Left ventricle myocardium inferior (tissue), 1 donor: ENCODE data around the gene MICAL3. TPM values are rescaled to one million over a fixed set of nuclear protein-coding genes. Genes with fewer than 3 reads are reported as not detected.

Experiments
- DNase-seq: peaks from one replicate; pipeline ENCODE4 v3.0.0-alpha.2; 2020
- H3K27ac ChIP-seq: fragments of 200-600 bp; replicated peaks from 2 replicates; pipeline ENCODE4 v1.8.0; 2021
- H3K27me3 ChIP-seq: fragments of 200-600 bp; 2 replicates; pipeline ENCODE4 v1.8.0; 2021; ENCODE audit warnings: low read depth
- H3K36me3 ChIP-seq: fragments of 200-600 bp; 2 replicates; pipeline ENCODE4 v1.8.0; 2021
- H3K4me1 ChIP-seq: fragments of 200-600 bp; 2 replicates; pipeline ENCODE4 v1.8.0; 2021
- H3K4me3 ChIP-seq: fragments of 200-600 bp; 2 replicates; pipeline ENCODE4 v1.8.0; 2021; ENCODE audit warnings: mild to moderate bottlenecking, moderate library complexity
- H3K9me3 ChIP-seq: fragments of 200-600 bp; replicated peaks from 2 replicates; pipeline ENCODE4 v1.8.0; 2021
- intact Hi-C: fragments of 100-400 bp; cut with micrococcal nuclease; formaldehyde crosslinking; loops from one replicate; pipeline ENCODE4 v1.11.0; 2022
- total RNA-seq: library from RNA; stranded (reverse); fragmentation: NEBNext Ultra II Directional; extraction: Animal tissue kit (Norgen Biotek cat#: 25700); gene quantifications from one replicate; pipeline ENCODE4 v1.2.1, GENCODE V29; 2021
- TF ChIP-seq, protein P1 (sequence below): fragments of 200-600 bp; IDR thresholded peaks from 2 replicates; pipeline ENCODE4 v1.8.0; 2021; ENCODE audit warnings: antibody characterized with exemption, mild to moderate bottlenecking, borderline replicate concordance
- donor health status: DM: no; HTN: yes; CAD: no; lungs with severe emphysema.

MICAL3 gene
- total RNA-seq, 1 donor from 2014 or later, result 92.5 TPM

DNA sequence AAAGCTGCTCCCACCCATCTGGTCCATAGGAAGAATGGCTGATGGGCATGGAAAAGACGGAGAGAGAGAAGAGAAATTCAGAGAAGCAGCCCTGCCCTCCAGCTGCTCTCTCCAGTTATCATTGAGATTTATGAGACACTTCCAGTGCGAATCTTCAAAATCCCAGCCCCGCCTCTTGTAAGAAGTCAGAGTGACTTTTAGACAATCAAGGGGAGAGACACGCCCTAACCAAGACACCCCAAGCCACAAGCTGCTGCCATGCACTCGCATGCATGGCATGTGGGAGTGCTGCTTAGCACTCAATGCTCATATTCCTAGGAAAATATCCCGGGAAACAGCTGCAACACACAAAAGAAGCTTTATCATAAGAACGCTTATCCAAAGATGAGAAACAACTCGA lies 139.5 kb downstream of the MICAL3 start:
- intact Hi-C loops, result no loop called here
- Histone ChIP-seq H3K27me3 (no peaks in the 10 kb centered on the region), H3K36me3 (peaks cover 79% of the 10 kb centered on the region), H3K4me1 (peaks cover 68% of the 10 kb centered on the region), H3K9me3 (no peaks in the 10 kb centered on the region), H3K4me3 (no peak overlapping the region), H3K27ac (peak overlapping the region; percentile 49)
- no peak for DNase-seq
- TF ChIP-seq, protein P1, sequence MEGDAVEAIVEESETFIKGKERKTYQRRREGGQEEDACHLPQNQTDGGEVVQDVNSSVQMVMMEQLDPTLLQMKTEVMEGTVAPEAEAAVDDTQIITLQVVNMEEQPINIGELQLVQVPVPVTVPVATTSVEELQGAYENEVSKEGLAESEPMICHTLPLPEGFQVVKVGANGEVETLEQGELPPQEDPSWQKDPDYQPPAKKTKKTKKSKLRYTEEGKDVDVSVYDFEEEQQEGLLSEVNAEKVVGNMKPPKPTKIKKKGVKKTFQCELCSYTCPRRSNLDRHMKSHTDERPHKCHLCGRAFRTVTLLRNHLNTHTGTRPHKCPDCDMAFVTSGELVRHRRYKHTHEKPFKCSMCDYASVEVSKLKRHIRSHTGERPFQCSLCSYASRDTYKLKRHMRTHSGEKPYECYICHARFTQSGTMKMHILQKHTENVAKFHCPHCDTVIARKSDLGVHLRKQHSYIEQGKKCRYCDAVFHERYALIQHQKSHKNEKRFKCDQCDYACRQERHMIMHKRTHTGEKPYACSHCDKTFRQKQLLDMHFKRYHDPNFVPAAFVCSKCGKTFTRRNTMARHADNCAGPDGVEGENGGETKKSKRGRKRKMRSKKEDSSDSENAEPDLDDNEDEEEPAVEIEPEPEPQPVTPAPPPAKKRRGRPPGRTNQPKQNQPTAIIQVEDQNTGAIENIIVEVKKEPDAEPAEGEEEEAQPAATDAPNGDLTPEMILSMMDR, result no peak

DNA sequence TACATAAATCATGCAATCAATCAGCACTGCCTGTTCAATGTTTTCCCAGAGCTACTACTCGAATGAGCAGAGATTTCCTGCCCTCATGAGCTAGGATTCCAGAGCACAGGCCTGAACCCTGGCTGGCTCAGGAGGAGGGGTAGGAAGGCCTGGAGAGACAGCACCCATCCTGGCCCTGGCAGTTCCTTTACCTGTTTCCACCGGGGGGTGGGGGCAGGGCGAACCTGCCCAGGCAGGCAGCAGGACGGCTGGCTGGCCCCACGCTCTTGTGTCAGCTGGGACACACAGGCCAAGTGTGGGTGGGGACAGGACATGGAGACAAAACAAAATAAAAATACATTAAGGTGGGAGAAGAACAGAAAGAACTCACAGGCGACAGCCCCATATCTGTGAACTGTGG lies 140.3 kb downstream of the MICAL3 start:
- peaks cover 87% of the 10 kb centered on the region for H3K36me3 ChIP-seq
- TF ChIP-seq, protein P1, result no peak
- H3K9me3 ChIP-seq, result no peaks in the 10 kb centered on the region
- H3K4me1 ChIP-seq, result peaks cover 62% of the 10 kb centered on the region
- no peak overlapping the region for H3K4me3 ChIP-seq
- peak overlapping the region; percentile 49 for H3K27ac ChIP-seq
- DNase-seq, result peak; percentile 28
- H3K27me3 ChIP-seq, result no peaks in the 10 kb centered on the region
- intact Hi-C loops, result no loop called here

DNA sequence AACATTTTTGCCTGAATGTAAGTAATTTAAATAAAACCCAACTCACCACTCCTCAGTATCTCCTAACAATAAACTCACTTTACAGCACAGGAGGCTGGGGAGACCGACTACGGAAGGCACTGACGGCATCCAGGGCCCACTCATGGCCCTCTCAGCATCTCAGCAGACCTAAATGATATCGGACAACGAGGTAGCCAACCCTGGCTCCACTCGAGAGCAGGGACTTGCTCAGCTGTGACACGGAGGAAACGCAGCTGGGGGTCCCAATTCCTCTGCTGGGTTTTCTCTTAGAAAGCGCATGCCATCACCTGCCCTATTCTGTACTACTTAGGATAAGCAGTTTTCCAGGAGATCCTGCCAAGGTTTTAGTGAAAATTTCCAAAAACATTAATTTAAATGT lies 141.0 kb downstream of the MICAL3 start:
- Histone ChIP-seq H3K9me3 (no peaks in the 10 kb centered on the region), H3K27me3 (no peaks in the 10 kb centered on the region), H3K4me3 (no peak overlapping the region), H3K27ac (peak overlapping the region; percentile 49), H3K36me3 (peaks cover 88% of the 10 kb centered on the region), H3K4me1 (peaks cover 55% of the 10 kb centered on the region)
- no peak for DNase-seq
- intact Hi-C loops, result no loop called here
- TF ChIP-seq, protein P1, result no peak

DNA sequence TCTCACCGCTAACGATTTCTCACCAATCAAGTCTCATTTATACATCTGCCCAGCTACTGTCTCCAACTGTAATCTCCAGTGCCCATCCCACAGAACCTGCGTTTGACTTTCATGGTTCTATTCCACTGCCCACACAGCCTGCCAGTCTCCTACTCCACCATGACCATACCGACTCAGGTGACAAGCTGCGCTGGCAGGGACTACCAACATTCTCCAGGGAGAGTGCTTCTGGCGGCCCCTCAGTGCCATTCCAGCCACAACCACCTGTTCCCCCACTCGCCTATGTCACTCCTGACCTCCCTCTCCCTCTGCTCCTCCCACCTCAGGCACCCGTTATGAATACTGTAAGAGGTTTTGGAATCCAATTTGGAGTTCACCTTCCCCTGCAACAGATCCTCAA lies 141.6 kb downstream of the MICAL3 start:
- no peak for DNase-seq
- Histone ChIP-seq H3K9me3 (no peaks in the 10 kb centered on the region), H3K36me3 (peaks cover 84% of the 10 kb centered on the region), H3K4me3 (no peak overlapping the region), H3K27me3 (no peaks in the 10 kb centered on the region), H3K27ac (no peak overlapping the region), H3K4me1 (peaks cover 49% of the 10 kb centered on the region)
- intact Hi-C loops, result no loop called here
- TF ChIP-seq, protein P1, result no peak

DNA sequence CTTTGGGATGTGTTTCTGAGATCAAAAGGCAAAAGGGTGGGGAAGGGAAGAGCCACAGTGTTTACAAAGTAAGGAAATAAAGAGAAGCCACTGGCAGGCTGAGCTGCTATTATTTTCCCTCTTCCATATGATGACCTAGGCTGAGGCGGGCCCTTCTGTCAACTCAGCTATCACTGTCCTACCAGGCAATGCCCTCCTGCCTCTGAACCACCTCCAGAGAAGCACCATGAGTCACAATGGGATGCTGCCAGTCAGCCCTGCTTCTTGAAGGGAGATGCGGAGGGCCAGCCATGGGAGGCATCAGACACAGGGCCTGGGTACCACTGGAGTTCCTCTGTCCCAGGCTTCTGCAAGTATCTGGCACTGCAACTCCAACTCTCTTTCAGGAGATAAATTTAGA lies 142.2 kb downstream of the MICAL3 start:
- no peak overlapping the region for H3K4me3 ChIP-seq
- no peak for DNase-seq
- H3K36me3 ChIP-seq, result peaks cover 78% of the 10 kb centered on the region
- H3K4me1 ChIP-seq, result peaks cover 43% of the 10 kb centered on the region
- TF ChIP-seq, protein P1, result no peak
- intact Hi-C loops, result no loop called here
- no peaks in the 10 kb centered on the region for H3K9me3 ChIP-seq
- H3K27me3 ChIP-seq, result no peaks in the 10 kb centered on the region
- H3K27ac ChIP-seq, result no peak overlapping the region

DNA sequence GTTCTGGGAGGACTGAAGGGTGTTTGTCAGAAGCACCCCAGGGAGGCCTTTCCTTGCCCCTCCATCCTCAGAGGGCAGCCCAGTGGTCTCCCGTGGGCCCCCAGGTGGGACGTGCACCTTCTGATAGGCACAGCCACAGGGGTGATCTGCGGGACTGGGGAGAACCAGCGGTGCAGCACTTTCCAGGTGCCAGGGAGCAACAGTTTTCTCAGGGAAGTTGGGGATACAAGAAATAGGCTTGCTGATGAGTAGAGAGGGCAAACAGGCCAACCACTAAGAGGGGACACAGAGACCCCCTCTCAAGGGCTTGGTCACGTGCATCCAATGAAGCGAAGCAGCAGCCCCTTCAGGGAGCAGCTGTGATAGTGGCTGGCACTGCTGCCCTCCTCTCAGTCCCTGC lies 143.0 kb downstream of the MICAL3 start:
- Histone ChIP-seq H3K27ac (no peak overlapping the region), H3K9me3 (no peaks in the 10 kb centered on the region), H3K4me3 (no peak overlapping the region), H3K4me1 (peaks cover 43% of the 10 kb centered on the region), H3K27me3 (no peaks in the 10 kb centered on the region), H3K36me3 (peaks cover 70% of the 10 kb centered on the region)
- TF ChIP-seq, protein P1, result no peak
- no peak for DNase-seq
- intact Hi-C loops, result no loop called here
